A673 (cell line): ENCODE data around the gene DNASE1. TPM values are rescaled to one million over a fixed set of nuclear protein-coding genes. Genes with fewer than 3 reads are reported as not detected.

Source experiments
- BruUV-seq: library from RNA; stranded (reverse); fragments of 400-500 nt; replicated peaks from 2 replicates; lab custom pipeline; 2021; lab: Mats Ljungman, UMichigan
- CTCF ChIA-PET: fragments of 300-600 bp; sonication (Branson Sonifier 250); formaldehyde crosslinking; loops from one replicate; lab custom pipeline; 2022; ENCODE audit warnings: antibody characterized with exemption; lab: Charles Lee
- POLR2A ChIA-PET: fragments of 300-600 bp; sonication (Branson Sonifier 250); formaldehyde crosslinking; loops from one replicate; lab custom pipeline; 2022; ENCODE audit warnings: antibody characterized with exemption; ENCODE audit not compliant: low non-redundant PET; lab: Charles Lee
- DNase-seq: peaks from one replicate; pipeline ENCODE4 v3.0.0-alpha.2; 2015; ENCODE audit warnings: low spot score
- H3K27ac ChIP-seq: fragments of 200-600 bp; sonication (generic); 2 replicates; pipeline ENCODE4 v1.5.1; 2016; ENCODE audit warnings: mixed run types, low read depth, mild to moderate bottlenecking, mixed read lengths, antibody characterized with exemption, low read length; ENCODE audit not compliant: poor library complexity, severe bottlenecking
- H3K27me3 ChIP-seq: fragments of 200-600 bp; sonication (generic); replicated peaks from 2 replicates; pipeline ENCODE4 v1.6.1; 2017; ENCODE audit warnings: mixed run types, low read depth, mild to moderate bottlenecking, mixed read lengths, antibody characterized with exemption, low read length; ENCODE audit not compliant: insufficient read depth, poor library complexity
- H3K36me3 ChIP-seq: fragments of 200-600 bp; sonication (generic); 2 replicates; pipeline ENCODE4 v1.6.1; 2016; ENCODE audit warnings: mixed run types, mild to moderate bottlenecking, mixed read lengths, antibody characterized with exemption, low read length; ENCODE audit not compliant: insufficient read depth, poor library complexity, severe bottlenecking
- H3K4me1 ChIP-seq: fragments of 200-600 bp; sonication (generic); 2 replicates; pipeline ENCODE4 v1.6.1; 2017; ENCODE audit warnings: mixed run types, mild to moderate bottlenecking, mixed read lengths, antibody characterized with exemption, low read length; ENCODE audit not compliant: insufficient read depth, poor library complexity, severe bottlenecking
- H3K4me3 ChIP-seq: fragments of 200-600 bp; sonication (generic); 2 replicates; pipeline ENCODE4 v1.5.1; 2016; ENCODE audit warnings: low read depth, mixed run types, mild to moderate bottlenecking, mixed read lengths, low read length; ENCODE audit not compliant: poor library complexity, severe bottlenecking
- H3K9me3 ChIP-seq: fragments of 200-600 bp; sonication (generic); 2 replicates; pipeline ENCODE4 v1.6.1; 2016; ENCODE audit warnings: mixed run types, low read depth, mild to moderate bottlenecking, mixed read lengths, antibody characterized with exemption, low read length; ENCODE audit not compliant: poor library complexity, severe bottlenecking
- EZH2 ChIP-seq: fragments of 200-600 bp; sonication (generic); IDR thresholded peaks from 2 replicates; pipeline ENCODE4 v1.6.1; 2017; ENCODE audit warnings: borderline replicate concordance, low read depth, mild to moderate bottlenecking, mixed read lengths, antibody characterized with exemption, low read length; ENCODE audit not compliant: poor library complexity, severe bottlenecking
- intact Hi-C: fragments of 100-400 bp; cut with micrococcal nuclease; formaldehyde crosslinking; loops from one replicate; pipeline ENCODE4 v1.10.0; 2022; ENCODE audit not compliant: unreplicated experiment
- total RNA-seq: library from RNA; stranded (reverse); gene quantifications from 2 replicates; pipeline ENCODE4 v1.2.3, GENCODE V29; 2021
- TF ChIP-seq, protein P1 (sequence below): fragments of 300-800, 200-600 bp; sonication (generic); conservative IDR thresholded peaks from 2 replicates; pipeline ENCODE4 v1.5.1; 2017; ENCODE audit warnings: low read depth, mild to moderate bottlenecking, antibody characterized with exemption, low read length, moderate library complexity, mixed read lengths

DNASE1 gene
- total RNA-seq, 1 experiment from 2014 or later, result 17.9 TPM

DNA sequence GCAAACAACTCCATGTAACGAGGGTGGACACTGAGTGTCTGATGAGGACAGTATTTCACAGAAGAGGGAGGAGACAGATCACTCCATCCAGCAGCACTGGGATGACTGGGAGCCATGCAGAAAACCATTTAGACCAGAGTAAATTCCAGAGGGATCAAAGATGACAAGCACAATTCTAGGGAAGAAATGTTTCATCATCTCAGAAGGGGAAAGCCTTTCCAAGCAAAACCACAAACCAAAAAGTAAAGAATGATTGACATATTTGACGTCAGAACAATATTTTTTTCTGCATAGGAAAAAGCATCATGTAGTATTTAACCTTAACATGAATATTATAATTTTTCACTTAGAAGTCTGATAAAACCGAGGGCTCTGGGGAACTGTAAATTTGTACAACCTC lies 4.8 kb downstream of the DNASE1 start:
- no peak for DNase-seq
- TSS peak; percentile 23 for BruUV-seq
- Histone ChIP-seq H3K9me3 (no peaks in the 10 kb centered on the region), H3K4me1 (no peaks in the 10 kb centered on the region), H3K4me3 (no peak overlapping the region), H3K27ac (no peak overlapping the region), H3K36me3 (peaks cover 92% of the 10 kb centered on the region), H3K27me3 (no peaks in the 10 kb centered on the region)
- ChIA-PET POLR2A (no interaction called here), CTCF (no interaction called here)
- intact Hi-C loops, result no loop called here
- TF ChIP-seq EZH2, result no peak
- TF ChIP-seq, protein P1, sequence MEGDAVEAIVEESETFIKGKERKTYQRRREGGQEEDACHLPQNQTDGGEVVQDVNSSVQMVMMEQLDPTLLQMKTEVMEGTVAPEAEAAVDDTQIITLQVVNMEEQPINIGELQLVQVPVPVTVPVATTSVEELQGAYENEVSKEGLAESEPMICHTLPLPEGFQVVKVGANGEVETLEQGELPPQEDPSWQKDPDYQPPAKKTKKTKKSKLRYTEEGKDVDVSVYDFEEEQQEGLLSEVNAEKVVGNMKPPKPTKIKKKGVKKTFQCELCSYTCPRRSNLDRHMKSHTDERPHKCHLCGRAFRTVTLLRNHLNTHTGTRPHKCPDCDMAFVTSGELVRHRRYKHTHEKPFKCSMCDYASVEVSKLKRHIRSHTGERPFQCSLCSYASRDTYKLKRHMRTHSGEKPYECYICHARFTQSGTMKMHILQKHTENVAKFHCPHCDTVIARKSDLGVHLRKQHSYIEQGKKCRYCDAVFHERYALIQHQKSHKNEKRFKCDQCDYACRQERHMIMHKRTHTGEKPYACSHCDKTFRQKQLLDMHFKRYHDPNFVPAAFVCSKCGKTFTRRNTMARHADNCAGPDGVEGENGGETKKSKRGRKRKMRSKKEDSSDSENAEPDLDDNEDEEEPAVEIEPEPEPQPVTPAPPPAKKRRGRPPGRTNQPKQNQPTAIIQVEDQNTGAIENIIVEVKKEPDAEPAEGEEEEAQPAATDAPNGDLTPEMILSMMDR, result no peak

- TF ChIP-seq, protein P1, result no peak
- no peak for TF ChIP-seq EZH2
- intact Hi-C loops, result no loop called here
- H3K27ac ChIP-seq, result no peak overlapping the region
- no peak overlapping the region for H3K4me3 ChIP-seq
- CTCF ChIA-PET, result no interaction called here
- H3K4me1 ChIP-seq, result no peaks in the 10 kb centered on the region
- H3K27me3 ChIP-seq, result no peaks in the 10 kb centered on the region
- no TSS peak for BruUV-seq
- H3K36me3 ChIP-seq, result peaks cover 93% of the 10 kb centered on the region
- POLR2A ChIA-PET, result no interaction called here
- DNase-seq, result no peak
- no peaks in the 10 kb centered on the region for H3K9me3 ChIP-seq
These were observed 6.8 kb downstream of the DNASE1 start for GRCh38 chr16:3661311-3661710.

GRCh38 chr16:3661922-3662321 lies 7.4 kb downstream of the DNASE1 start:
- no peak for DNase-seq
- H3K9me3 ChIP-seq, result no peaks in the 10 kb centered on the region
- ChIA-PET CTCF (no interaction called here), POLR2A (no interaction called here)
- BruUV-seq, result no TSS peak
- no peak overlapping the region for H3K4me3 ChIP-seq
- H3K4me1 ChIP-seq, result no peaks in the 10 kb centered on the region
- no peak for TF ChIP-seq EZH2
- intact Hi-C loops, result no loop called here
- no peaks in the 10 kb centered on the region for H3K27me3 ChIP-seq
- H3K27ac ChIP-seq, result no peak overlapping the region
- H3K36me3 ChIP-seq, result peaks cover 90% of the 10 kb centered on the region

DNA sequence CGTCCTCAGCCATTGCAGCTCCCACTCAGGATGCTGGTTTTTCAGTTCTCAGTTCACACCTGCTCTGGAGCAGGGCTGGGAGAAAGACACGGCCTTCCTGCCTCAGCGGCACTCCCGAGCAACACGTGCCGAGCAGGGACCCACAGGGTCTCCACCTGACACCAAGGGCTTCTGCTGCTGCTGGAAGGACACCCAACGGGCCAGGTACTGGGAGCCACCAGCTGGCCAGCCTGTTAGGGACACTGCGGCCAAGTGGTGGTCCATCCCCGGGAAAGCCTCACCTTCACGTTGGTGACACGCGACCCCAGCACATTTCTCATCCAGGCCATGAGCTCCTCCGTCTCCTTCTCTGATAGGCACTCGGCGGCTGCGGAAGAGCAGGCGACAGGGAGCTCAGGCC lies 8.1 kb downstream of the DNASE1 start:
- H3K27me3 ChIP-seq, result no peaks in the 10 kb centered on the region
- no peak for TF ChIP-seq EZH2
- TF ChIP-seq, protein P1, result no peak
- ChIA-PET CTCF (no interaction called here), POLR2A (no interaction called here)
- no peaks in the 10 kb centered on the region for H3K9me3 ChIP-seq
- no peaks in the 10 kb centered on the region for H3K4me1 ChIP-seq
- intact Hi-C loops, result no loop called here
- H3K36me3 ChIP-seq, result peaks cover 84% of the 10 kb centered on the region
- DNase-seq, result no peak
- no TSS peak for BruUV-seq
- no peak overlapping the region for H3K4me3 ChIP-seq
- H3K27ac ChIP-seq, result no peak overlapping the region
